SK-N-MC (cell line): ENCODE results near the gene LDLRAD3.

Experiments
- EZH2 ChIP-seq: fragments of 200-600 bp; sonication (generic); IDR thresholded peaks from one replicate; pipeline ENCODE4 v1.6.1; 2017; ENCODE audit warnings: antibody characterized with exemption
- FOXP2 ChIP-seq: optimal IDR thresholded peaks from 2 replicates; pipeline ENCODE3; 2011; ENCODE audit warnings: mild to moderate bottlenecking, moderate library complexity; ENCODE audit not compliant: insufficient read depth; ENCODE audit errors: extremely low read length, control extremely low read depth
- POLR2AphosphoS5 ChIP-seq: IDR thresholded peaks from 2 replicates; pipeline ENCODE4 v1.6.1; 2012; ENCODE audit warnings: mild to moderate bottlenecking, low read depth, low read length, borderline replicate concordance

DNA sequence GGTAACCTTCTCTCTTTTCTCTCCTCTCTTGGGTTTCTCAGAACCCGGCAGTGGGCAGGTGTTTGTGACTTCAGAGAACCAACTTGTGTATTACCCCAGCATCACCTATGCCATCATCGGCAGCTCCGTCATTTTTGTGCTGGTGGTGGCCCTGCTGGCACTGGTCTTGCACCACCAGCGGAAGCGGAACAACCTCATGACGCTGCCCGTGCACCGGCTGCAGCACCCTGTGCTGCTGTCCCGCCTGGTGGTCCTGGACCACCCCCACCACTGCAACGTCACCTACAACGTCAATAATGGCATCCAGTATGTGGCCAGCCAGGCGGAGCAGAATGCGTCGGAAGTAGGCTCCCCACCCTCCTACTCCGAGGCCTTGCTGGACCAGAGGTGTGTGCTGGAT is 283.2 kb downstream of the LDLRAD3 start:
- TF ChIP-seq EZH2 (no peak), POLR2AphosphoS5 (no peak), FOXP2 (no peak)
